Adrenal gland (tissue), 12 donors: ENCODE results near the gene GSG1L2. TPM values are rescaled to one million over a fixed set of nuclear protein-coding genes. Genes with fewer than 3 reads are reported as not detected.
A peak's percentile ranks its signal among the peaks of the same experiment; 100 is the strongest.

Source experiments
- DNase-seq, 7 donors: peaks; one replicate each; pipeline ENCODE4 v3.0.0-alpha.2; 2019 to 2020
- H3K27ac ChIP-seq, 5 donors: fragments of 200-600 bp; sonication (generic) in 4 of 5; 1 replicate in 3 of 5; 2 replicates in 2 of 5; pipeline versions ENCODE4 v1.5.1 to v1.8.0; 2016 to 2020; ENCODE audit warnings: mild to moderate bottlenecking in 1 of 5
- H3K27me3 ChIP-seq: fragments of 200-600 bp; 2 replicates; pipeline ENCODE4 v1.8.0; 2021
- H3K36me3 ChIP-seq, 2 donors: fragments of 200-600 bp; replicated peaks in 1 of 2; 1 replicate in 1 of 2; 2 replicates in 1 of 2; pipeline versions ENCODE4 v1.5.1 to v1.8.0; 2018 to 2022
- H3K4me1 ChIP-seq, 2 donors: fragments of 200-600 bp; replicated peaks in 1 of 2; 1 replicate in 1 of 2; 2 replicates in 1 of 2; pipeline versions ENCODE4 v1.5.1 to v1.8.0; 2018 to 2021
- H3K4me3 ChIP-seq, 4 donors: fragments of 200-600 bp; sonication (generic) in 3 of 4; one replicate each; pipeline ENCODE4 v1.5.1; 2016 to 2018
- H3K9me3 ChIP-seq, 3 donors: fragments of 200-600 bp; sonication (generic) in 1 of 3; replicated peaks in 1 of 3; 1 replicate in 2 of 3; 2 replicates in 1 of 3; pipeline versions ENCODE4 v1.5.1 to v1.8.0; 2016 to 2021
- POLR2A ChIP-seq, 2 donors: fragments of 450-650 bp; IDR thresholded peaks; one replicate each; pipeline ENCODE4 v1.6.1; 2017; ENCODE audit warnings: antibody characterized with exemption in 2 of 2, mild to moderate bottlenecking in 2 of 2, moderate library complexity in 1 of 2
- WGBS, 4 donors: extraction: QIAGEN DNeasy Blood & Tissue Kit in 2 of 4; methylation state at CpG; one replicate each; pipeline versions ENCODE4 v1.1.5 to v1.1.7; 2013 to 2017; 5-methylcytosine and 5-hydroxymethylcytosine counted together
- intact Hi-C, 2 donors: fragments of 100-400 bp; cut with DNase I; formaldehyde crosslinking; loops; one replicate each; pipeline versions ENCODE4 v1.14.1 to v1.15.0; 2022 to 2023
- polyA plus RNA-seq, 3 donors: library from polyadenylated mRNA; stranded (reverse); fragments of 200-250 nt in 2 of 3; fragments of 350-450 nt in 1 of 3; fragmentation: Illumina TruSeq in 1 of 3; extraction: RNeasy Lipid Tissue Mini Kit (QIAGEN cat#74804) in 1 of 3; gene quantifications; one replicate each; pipeline ENCODE4 v1.2.3, GENCODE V29; 2013 to 2014
- total RNA-seq, 9 donors: library from RNA; depleted of rRNA in 4 of 9; stranded (reverse); fragments of >200 nt in 4 of 9; fragments of 120-200 nt in 1 of 9; fragmentation: NEBNext Ultra II Directional in 1 of 9; extraction: Animal tissue kit (Norgen Biotek cat#: 25700) in 1 of 9; gene quantifications; one replicate each; pipeline versions ENCODE4 v1.1.0 to v1.2.4, GENCODE V29; 2013 to 2023
- TF ChIP-seq, protein P1 (sequence below), 6 experiments: fragments of 450-650 bp in 4 of 6; fragments of 200-600 bp in 2 of 6; sonication (generic) in 1 of 6; IDR thresholded peaks; 1 replicate in 5 of 6; 2 replicates in 1 of 6; pipeline versions ENCODE4 v1.5.1 to v1.8.0; 2016 to 2021; ENCODE audit warnings: antibody characterized with exemption in 6 of 6, mild to moderate bottlenecking in 2 of 6, moderate library complexity in 1 of 6
- donor health status: healthy with polysubstance abuse.
- donor health status: Bipolar disorder and iron deficiency.
- donor health status: DM: yes; HTN: yes; CAD: no.
- donor health status: DM: no; HTN: no; CAD: no.
- donor health status: DM: no; HTN: no; CAD: no.
- donor health status: DM: yes; HTN: yes; CAD: no.

Gene GSG1L2
- total and polyA plus RNA-seq, 12 donors = not detected

DNA sequence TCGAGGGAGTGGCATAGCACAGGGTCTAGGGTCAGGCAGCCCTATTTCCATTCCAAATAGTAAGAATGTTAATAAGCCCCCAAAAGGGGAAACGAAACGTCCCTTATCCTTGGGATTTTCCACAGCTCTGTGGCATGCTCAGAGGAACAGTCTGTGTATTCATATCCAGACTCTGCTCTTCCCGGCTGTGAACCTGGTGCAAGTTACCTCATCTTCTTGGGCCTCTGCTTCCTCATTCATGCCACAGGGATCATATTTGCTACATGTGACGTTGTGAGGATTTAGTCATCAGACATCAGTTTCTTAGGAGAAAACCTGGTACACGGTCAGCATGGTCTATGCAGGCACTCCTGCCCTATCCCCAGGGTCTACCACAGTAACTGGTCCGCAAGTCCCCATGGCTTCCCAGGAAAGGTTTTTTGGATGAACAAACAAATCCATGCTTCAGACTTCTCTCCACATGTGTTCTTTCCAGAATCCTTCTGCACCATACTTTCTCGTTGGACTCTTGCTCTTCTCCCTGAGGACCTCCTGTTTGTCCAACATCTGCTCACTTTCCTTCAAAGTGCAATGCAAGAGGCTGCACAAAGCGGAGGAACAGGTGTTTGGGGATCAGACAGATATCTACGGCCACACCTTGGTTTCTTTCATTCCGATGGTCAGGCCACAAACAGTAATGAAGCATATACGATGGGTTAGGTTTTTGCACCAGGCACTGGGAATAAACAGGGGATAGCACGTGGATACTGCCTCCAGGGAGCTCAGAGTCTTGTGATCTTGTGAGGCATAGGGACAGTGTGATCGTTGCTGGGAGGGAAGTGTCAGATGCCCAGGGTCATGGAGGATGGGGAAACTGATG, 21.5 kb upstream of the GSG1L2 start:
- Histone ChIP-seq H3K27ac (peak overlapping the region in 1 of 5 donors; percentile 79), H3K4me3 (no peak overlapping the region), H3K9me3 (no peaks in the 10 kb centered on the region), H3K36me3 (no peaks in the 10 kb centered on the region), H3K27me3 (no peaks in the 10 kb centered on the region), H3K4me1 (no peaks in the 10 kb centered on the region)
- TF ChIP-seq POLR2A (IDR thresholded peaks at IDR 0.05) = no peak
- TF ChIP-seq, protein P1, sequence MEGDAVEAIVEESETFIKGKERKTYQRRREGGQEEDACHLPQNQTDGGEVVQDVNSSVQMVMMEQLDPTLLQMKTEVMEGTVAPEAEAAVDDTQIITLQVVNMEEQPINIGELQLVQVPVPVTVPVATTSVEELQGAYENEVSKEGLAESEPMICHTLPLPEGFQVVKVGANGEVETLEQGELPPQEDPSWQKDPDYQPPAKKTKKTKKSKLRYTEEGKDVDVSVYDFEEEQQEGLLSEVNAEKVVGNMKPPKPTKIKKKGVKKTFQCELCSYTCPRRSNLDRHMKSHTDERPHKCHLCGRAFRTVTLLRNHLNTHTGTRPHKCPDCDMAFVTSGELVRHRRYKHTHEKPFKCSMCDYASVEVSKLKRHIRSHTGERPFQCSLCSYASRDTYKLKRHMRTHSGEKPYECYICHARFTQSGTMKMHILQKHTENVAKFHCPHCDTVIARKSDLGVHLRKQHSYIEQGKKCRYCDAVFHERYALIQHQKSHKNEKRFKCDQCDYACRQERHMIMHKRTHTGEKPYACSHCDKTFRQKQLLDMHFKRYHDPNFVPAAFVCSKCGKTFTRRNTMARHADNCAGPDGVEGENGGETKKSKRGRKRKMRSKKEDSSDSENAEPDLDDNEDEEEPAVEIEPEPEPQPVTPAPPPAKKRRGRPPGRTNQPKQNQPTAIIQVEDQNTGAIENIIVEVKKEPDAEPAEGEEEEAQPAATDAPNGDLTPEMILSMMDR (IDR thresholded peaks at IDR 0.05) = no peak
- intact Hi-C loops = no loop called here
- DNase-seq = no peak
- 67 to 72% (median 69%) methylated on average over 14 of the region's 14 CpGs for WGBS, 4 donors

DNA sequence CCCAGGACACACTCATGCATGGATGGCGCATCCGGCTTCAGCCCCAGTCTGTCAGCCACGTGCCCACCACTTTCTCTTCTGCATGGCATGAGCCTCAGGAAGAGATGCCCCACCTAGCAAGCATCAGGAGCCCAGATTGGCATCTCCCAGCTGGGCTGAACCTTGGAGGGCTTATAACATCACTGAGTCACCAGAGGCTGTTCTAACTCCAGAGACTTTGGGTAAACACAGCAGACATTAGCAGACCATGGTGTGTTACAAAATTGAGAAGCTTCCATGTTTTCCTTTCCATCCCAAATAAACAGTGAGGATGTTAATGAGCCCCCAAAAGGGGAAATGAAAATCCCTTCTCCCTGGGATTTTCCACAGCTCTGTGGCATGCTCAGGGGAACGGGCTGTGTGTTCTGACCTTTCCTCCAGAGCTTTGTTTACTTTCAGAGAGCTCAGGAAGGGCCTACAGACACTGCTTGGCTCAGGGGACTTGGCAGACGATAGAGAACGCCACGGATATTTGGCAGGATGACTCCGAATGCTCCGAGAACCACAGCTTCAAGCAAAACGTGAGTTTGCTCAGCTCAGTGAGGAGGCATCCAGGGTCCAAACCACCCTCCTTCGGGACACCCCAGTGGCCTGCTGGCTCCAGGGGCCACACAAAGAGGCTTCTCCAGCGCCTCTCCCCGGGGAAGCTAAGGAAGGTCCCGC, 20.3 kb upstream of the GSG1L2 start:
- H3K27ac ChIP-seq = peak overlapping the region in 1 of 5 donors; percentile 79
- WGBS, 4 donors = 47 to 59% (median 57%) methylated on average over 8 to 14 of the region's 14 CpGs
- no peak overlapping the region for H3K4me3 ChIP-seq
- H3K4me1 ChIP-seq = no peaks in the 10 kb centered on the region
- H3K27me3 ChIP-seq = no peaks in the 10 kb centered on the region
- H3K9me3 ChIP-seq = no peaks in the 10 kb centered on the region
- H3K36me3 ChIP-seq = no peaks in the 10 kb centered on the region
- peak in 6 of 7 donors; percentile 14 to 58 (median 25) for DNase-seq
- intact Hi-C loops = no loop called here
- TF ChIP-seq, protein P1 (IDR thresholded peaks at IDR 0.05) = no peak
- no peak for TF ChIP-seq POLR2A (IDR thresholded peaks at IDR 0.05)

DNA sequence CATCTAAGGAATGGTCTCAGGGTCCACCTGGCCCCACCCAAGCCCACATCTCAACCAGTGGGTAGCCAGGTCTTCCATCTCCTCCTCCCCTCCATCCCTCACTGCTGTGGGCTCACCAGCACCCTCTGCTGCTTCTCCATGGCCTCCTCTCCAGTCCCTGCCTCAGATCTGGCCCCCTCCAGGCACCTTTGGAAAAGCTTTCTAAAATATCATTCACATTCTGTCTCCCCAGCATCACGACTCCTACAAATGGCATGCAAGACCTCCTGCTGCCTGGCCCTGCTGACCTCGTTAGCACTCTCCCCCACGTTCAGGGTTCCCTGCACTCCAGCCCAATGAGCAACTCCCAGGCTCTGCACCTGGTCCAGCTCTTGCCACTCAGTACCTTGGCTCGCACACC, 17.6 kb upstream of the GSG1L2 start:
- H3K36me3 ChIP-seq = no peaks in the 10 kb centered on the region
- intact Hi-C loops = no loop called here
- no peaks in the 10 kb centered on the region for H3K27me3 ChIP-seq
- H3K4me1 ChIP-seq = no peaks in the 10 kb centered on the region
- 46 to 62% (median 51%) methylated on average over 4 of the region's 4 CpGs for whole genome bisulfite sequencing, 4 donors
- DNase-seq = no peak
- H3K4me3 ChIP-seq = no peak overlapping the region
- TF ChIP-seq, protein P1 (IDR thresholded peaks at IDR 0.05) = no peak
- TF ChIP-seq POLR2A (IDR thresholded peaks at IDR 0.05) = no peak
- H3K9me3 ChIP-seq = no peaks in the 10 kb centered on the region
- H3K27ac ChIP-seq = no peak overlapping the region
